H4 (cell line): ENCODE results near the gene AMZ1. TPM values are rescaled to one million over a fixed set of nuclear protein-coding genes. Genes with fewer than 3 reads are reported as not detected.
A peak's percentile ranks its signal among the peaks of the same experiment; 100 is the strongest.

Experiments used
- DNase-seq: peaks from one replicate; pipeline ENCODE4 v3.0.0-alpha.2; 2015; ENCODE audit warnings: low spot score
- total RNA-seq: library from RNA; depleted of rRNA; stranded (reverse); fragments of >200 nt; shearing (Covaris generic); gene quantifications from 2 replicates; pipeline ENCODE4 v1.2.3, GENCODE V29; 2014; rRNA removed

Gene AMZ1, protein sequence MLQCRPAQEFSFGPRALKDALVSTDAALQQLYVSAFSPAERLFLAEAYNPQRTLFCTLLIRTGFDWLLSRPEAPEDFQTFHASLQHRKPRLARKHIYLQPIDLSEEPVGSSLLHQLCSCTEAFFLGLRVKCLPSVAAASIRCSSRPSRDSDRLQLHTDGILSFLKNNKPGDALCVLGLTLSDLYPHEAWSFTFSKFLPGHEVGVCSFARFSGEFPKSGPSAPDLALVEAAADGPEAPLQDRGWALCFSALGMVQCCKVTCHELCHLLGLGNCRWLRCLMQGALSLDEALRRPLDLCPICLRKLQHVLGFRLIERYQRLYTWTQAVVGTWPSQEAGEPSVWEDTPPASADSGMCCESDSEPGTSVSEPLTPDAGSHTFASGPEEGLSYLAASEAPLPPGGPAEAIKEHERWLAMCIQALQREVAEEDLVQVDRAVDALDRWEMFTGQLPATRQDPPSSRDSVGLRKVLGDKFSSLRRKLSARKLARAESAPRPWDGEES
- not detected in 2 replicates for total RNA-seq

DNA sequence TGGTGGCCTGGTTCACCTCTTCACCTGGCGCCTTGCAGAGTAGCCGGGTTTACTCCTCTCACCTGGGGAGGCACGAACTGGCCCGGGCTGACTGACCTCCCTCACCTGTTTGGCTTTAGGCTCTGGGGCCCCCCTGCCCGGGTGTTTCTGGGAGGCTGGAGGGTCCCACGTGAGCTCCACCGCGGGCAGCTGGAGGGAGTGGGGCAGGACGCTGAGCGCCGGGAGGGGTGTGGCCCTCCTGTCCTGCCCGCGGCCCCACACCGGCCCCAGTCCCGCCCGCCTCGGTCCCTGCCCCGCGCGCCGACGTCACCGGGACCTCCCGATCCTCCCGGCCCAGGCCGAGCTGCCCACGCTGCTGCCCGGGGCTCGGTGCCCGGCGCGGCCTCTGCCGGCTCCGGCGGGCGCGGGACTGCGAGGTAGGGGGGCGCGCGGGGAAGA, at the start of gene AMZ1:
TSS of gene AMZ1 (plus strand) at position 322 of the 438 bp plus-strand sequence. CDS start 12,250 bp downstream, outside the sequence.
- DNase-seq, result no peak

DNA sequence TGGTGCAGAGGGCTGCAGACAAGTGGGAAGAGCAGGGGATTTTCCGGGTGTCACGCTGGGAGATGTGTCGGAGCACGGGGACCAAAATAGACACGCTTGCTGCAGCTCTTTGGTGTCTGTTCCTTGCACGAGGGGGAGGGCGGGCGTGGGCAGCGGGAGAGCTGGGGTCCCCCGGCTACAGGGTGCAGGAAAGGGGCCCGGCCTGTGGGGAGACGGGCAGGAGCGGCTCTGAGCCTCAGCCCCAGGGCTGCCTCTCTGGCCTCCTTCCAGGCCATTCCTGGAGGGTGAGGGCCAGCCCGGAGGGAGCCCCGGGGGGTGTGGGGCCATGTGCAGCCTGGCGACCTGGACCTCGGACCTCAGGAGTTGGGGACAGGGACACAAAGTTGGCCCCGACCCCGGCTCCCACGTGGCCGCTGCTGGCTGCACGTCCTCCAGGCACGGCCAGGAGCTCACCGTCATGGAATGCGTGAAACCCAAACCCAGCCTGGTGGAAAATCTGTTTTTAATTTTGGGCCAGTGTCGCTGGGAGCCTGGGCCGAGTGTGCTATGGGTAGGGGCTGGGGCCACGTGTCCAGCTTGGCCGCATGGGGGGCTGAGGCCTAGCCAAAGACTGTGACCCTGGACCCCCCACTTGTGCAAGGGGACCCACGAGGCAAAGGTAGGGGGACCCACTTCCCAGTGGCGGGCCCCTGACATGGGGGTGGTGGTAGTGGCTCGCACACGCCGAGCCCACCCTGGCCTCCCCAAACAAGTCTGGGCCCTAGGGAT, 49.6 kb upstream of the AMZ1 start:
- DNase-seq, result peak; percentile 67

- no peak for DNase-seq
Measured at GRCh38 chr7:2639181-2639681, 48.8 kb upstream of the AMZ1 start.

DNA sequence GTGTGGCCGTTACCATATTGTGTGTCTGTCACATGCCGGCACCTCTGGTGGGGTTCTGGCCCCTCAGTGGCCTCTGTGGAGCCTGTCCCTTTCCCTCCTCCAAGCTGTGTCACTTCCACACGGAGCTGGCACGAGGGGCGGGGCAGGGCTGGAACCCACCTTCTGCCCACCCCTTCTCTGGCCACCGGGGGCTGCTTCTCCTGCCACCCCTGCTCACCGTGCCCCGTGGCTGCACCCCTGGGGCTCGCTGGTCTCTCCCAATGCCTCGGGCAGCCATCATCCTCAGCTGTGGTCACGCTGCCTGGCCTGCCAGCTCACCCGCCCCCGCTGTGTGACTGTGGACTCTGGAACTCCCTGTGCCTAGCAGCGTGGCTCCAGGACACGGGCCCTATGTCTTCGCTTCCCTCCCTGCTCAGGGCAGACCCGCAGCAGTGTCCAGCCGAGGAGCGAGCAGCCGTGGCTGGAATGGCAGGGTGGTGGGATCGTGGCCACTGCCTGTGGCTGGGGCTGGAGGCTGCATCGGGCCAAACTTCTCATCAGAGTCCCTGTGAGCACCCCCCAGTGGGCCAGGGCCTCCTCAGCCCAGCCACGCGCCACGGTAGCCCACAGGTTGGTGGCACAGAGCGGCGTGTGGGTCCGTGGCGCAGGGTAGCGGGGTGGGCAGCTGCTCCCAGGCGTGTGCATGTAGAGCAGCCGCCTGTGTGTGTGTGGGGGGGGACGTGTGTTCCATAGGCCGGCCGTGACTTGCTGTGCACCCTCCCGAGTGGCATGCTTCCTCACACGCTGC, 48.1 kb upstream of the AMZ1 start:
- DNase-seq, result no peak

GRCh38 chr7:2640482-2640830, 47.5 kb upstream of the AMZ1 start:
- peak; percentile 89 for DNase-seq

- DNase-seq, result no peak
Measured at GRCh38 chr7:2640846-2641316, 47.1 kb upstream of the AMZ1 start.

- DNase-seq, result peak; percentile 100
Measured at GRCh38 chr7:2641406-2642393, 46.3 kb upstream of the AMZ1 start.

DNA sequence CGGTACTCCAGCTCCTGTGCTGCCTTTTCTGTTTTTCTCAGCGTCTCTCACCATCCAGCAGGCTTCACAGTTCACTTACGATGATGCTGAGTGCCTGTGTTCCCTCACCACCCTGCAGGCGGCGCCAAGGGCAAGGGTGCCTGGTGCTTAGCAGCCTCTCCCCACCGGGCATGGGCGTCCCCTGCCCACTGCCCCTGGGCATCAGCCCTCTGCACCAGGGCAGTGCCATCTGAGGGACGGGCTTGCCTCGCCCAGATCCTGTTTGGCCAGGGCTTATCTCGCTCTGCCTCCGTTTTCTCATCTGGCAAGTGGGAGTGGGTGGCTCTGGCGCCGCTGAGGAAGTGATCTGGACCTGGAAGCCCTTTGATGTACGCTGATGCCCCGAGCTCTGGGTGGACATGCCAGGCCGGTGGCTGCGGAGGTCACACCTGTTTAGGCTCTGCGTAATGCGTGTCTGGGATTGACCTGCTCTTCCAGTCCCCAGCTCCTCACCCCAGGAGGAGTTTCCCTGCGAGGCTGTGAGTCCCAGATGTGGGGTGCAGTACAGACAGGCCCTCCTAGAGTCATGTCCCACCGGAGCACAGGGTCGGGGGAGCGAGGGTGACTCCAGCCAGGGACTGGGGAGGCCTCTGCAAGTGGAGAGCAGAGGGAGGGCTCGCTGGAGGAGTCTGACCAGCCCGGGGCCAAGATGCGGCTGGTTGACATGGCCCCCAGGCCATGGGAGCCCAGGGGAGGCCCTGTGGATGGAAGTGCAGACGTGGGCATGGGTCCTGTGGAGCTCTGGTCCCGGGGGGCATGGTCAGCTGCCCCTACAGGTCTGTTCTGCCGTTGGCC, 44.4 kb upstream of the AMZ1 start:
- DNase-seq, result no peak

GRCh38 chr7:2644220-2644561, 43.8 kb upstream of the AMZ1 start:
- DNase-seq, result no peak

- no peak for DNase-seq
Measured at GRCh38 chr7:2644562-2645273, 43.3 kb upstream of the AMZ1 start.

- DNase-seq, result peak; percentile 71
Measured at GRCh38 chr7:2645274-2645868, 42.6 kb upstream of the AMZ1 start.

DNA sequence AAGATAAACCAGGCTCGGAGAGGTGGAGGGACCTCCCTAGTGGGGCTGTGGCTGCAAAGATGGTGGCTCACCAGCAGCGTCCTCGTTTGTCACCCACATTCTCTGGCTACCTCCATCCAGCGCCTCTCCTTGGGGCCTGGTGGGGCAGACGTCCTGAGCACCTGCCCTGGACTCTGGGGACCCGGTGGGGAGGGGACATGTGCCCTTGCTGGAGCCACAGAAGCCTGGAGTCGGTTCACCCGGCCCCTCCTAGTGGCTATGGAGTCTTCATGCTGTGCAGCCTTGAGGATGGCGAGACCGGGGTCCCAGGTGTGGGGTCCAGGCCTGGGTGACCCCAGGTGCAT, 41.7 kb upstream of the AMZ1 start:
- DNase-seq, result no peak

- DNase-seq, result no peak
Measured at GRCh38 chr7:2646680-2647571, 41.1 kb upstream of the AMZ1 start.

DNA sequence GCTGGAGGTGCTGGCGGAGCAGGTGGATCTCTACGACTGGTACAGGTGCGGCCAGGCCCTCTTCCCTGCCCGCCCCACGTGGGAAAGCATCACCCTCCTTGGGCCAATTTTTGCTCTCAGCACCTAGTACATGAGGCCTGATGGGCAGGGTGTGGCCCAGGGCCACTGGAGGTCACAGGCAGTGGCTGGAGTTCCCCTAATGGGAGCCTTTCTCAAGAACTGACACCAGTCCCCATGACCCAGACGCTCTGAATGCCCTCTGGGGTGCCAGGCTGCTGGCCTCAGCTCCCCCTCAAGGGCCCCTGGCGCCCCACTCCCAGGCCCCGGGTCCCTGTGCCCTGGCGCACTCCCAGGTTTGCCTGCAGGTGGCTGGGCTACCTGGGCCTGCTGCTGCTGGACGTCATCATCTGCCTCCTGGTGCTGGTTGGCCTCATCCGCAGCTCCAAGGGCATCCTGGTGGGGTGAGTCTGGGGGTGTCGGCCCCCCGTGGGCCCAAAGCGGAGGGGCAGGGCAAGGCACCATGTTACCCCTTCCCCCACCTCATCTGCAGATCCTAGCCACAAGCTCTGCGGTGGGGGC, 40.3 kb upstream of the AMZ1 start:
- no peak for DNase-seq

GRCh38 chr7:2649139-2649838, 38.7 kb upstream of the AMZ1 start:
- no peak for DNase-seq

DNA sequence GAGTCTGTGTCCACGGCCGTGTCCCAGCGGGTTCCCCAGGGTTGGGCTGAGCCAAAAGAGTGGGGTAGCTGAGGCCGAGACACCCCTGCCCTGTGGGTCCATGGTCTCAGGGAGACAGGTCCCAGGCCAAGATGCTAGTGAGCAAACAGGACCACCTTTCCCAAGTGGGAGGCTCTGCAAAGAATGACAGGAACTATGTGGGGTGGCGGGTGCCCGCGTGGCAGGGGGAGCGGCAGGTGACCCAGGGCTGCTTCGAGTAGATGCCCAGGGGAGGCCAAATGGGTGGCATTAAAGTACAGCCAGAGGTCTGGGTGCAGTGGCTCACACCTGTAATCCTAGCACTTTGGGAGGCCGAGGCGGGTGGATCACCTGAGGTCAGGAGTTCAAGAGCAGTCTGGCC, 38.0 kb upstream of the AMZ1 start:
- no peak for DNase-seq

DNA sequence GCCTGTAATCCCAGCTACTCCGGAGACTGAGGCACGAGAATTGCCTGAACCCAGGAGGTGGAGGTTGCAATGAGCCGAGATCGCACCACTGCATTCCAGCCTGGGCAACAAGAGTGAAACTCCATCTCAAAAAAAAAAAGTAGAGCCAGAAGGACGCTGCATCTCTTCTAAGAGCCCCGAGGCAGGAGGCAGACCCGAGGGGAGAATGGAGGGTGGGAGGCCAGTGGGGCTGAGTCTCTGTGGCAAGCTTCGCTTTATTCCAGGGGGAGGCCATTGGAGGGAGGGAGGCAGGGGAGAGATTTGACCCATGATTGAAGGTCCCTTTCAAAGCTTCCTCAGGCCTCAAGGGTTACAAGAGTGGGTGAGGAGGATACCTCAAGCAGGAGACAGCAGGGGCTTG, 37.6 kb upstream of the AMZ1 start:
- DNase-seq, result no peak
